Lower leg skin (tissue), 3 donors: ENCODE results near the gene UNC5A.

Experiments used
- POLR2A ChIP-seq, 2 donors: fragments of 450-650 bp; IDR thresholded peaks; one replicate each; pipeline ENCODE4 v1.6.1; 2016 to 2017; ENCODE audit warnings: antibody characterized with exemption in 2 of 2, mild to moderate bottlenecking in 1 of 2, moderate library complexity in 1 of 2
- TF ChIP-seq, protein P1 (sequence below), 3 donors: fragments of 450-650 bp; IDR thresholded peaks; one replicate each; pipeline ENCODE4 v1.5.1; 2016; ENCODE audit warnings: antibody characterized with exemption in 3 of 3, mild to moderate bottlenecking in 3 of 3, moderate library complexity in 2 of 3

GRCh38 chr5:176784218-176785165 is 25.9 kb upstream of the UNC5A start:
- TF ChIP-seq POLR2A (IDR thresholded peaks at IDR 0.05): no peak
- TF ChIP-seq, protein P1, sequence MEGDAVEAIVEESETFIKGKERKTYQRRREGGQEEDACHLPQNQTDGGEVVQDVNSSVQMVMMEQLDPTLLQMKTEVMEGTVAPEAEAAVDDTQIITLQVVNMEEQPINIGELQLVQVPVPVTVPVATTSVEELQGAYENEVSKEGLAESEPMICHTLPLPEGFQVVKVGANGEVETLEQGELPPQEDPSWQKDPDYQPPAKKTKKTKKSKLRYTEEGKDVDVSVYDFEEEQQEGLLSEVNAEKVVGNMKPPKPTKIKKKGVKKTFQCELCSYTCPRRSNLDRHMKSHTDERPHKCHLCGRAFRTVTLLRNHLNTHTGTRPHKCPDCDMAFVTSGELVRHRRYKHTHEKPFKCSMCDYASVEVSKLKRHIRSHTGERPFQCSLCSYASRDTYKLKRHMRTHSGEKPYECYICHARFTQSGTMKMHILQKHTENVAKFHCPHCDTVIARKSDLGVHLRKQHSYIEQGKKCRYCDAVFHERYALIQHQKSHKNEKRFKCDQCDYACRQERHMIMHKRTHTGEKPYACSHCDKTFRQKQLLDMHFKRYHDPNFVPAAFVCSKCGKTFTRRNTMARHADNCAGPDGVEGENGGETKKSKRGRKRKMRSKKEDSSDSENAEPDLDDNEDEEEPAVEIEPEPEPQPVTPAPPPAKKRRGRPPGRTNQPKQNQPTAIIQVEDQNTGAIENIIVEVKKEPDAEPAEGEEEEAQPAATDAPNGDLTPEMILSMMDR (IDR thresholded peaks at IDR 0.05): no peak
